Parathyroid adenoma (tissue), 2 donors: ENCODE data around the gene ECI2.

Source experiments
- H2AFZ ChIP-seq: fragments of 300-600 bp; sonication (generic); one replicate; pipeline ENCODE4 v1.7.0; 2017; ENCODE audit warnings: antibody characterized with exemption, mild to moderate bottlenecking
- H3K27ac ChIP-seq: fragments of 300-600 bp; sonication (generic); one replicate; pipeline ENCODE4 v1.7.0; 2017
- H3K27me3 ChIP-seq: fragments of 300-600 bp; sonication (generic); one replicate; pipeline ENCODE4 v1.7.0; 2017; ENCODE audit warnings: low read length; ENCODE audit not compliant: control insufficient read depth, insufficient read depth
- H3K36me3 ChIP-seq: fragments of 300-600 bp; sonication (generic); one replicate; pipeline ENCODE4 v1.7.0; 2017; ENCODE audit warnings: low read length; ENCODE audit not compliant: control insufficient read depth, insufficient read depth
- H3K4me1 ChIP-seq: fragments of 300-600 bp; sonication (generic); one replicate; pipeline ENCODE4 v1.7.0; 2017; ENCODE audit warnings: control low read depth
- H3K4me2 ChIP-seq: fragments of 300-600 bp; sonication (generic); one replicate; pipeline ENCODE4 v1.7.0; 2017; ENCODE audit warnings: low read length
- H3K4me3 ChIP-seq: fragments of 300-600 bp; sonication (generic); one replicate; pipeline ENCODE4 v1.7.0; 2017; ENCODE audit warnings: low read depth, low read length
- H3K79me2 ChIP-seq: fragments of 300-600 bp; sonication (generic); one replicate; pipeline ENCODE4 v1.7.0; 2017; ENCODE audit warnings: control low read depth
- H3K9ac ChIP-seq: fragments of 300-600 bp; sonication (generic); one replicate; pipeline ENCODE4 v1.7.0; 2017; ENCODE audit warnings: mild to moderate bottlenecking
- H3K9me3 ChIP-seq: fragments of 300-600 bp; sonication (generic); one replicate; pipeline ENCODE4 v1.7.0; 2017; ENCODE audit warnings: low read length; ENCODE audit not compliant: control insufficient read depth
- TF ChIP-seq, protein P1 (sequence below): fragments of 300-600 bp; sonication (generic); IDR thresholded peaks from one replicate; pipeline ENCODE4 v1.7.0; 2017; ENCODE audit warnings: antibody characterized with exemption, mild to moderate bottlenecking
- donor health status: primary hyperparathyroidism.

Gene ECI2

DNA sequence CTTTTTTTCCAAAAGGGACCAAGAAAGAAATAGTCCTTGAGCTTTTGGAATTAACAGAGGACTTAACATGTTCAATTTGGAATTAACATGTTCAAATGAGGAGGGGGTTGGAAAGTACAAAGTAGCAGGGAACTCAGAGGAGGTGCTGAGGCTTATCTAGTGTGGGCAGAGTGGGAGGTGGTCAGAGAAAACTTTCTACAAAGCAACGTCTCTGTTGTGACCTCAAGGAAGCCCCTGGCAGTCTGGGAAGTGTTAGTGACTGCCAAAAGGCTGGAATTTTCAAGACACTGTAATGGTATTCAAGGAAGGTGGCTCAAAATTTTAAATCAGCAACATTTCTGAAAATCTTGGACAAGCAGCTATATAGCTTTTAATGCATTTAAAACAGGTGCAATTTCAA, 7.3 kb downstream of the ECI2 start:
- Histone ChIP-seq H3K9ac (no peak overlapping the region), H3K4me1 (no peaks in the 10 kb centered on the region), H3K4me2 (no peak overlapping the region), H3K79me2 (no peaks in the 10 kb centered on the region), H3K36me3 (no peaks in the 10 kb centered on the region), H3K4me3 (no peak overlapping the region), H3K9me3 (no peaks in the 10 kb centered on the region), H3K27ac (no peak overlapping the region), H3K27me3 (no peaks in the 10 kb centered on the region), H2AFZ (no peak overlapping the region)
- TF ChIP-seq, protein P1, sequence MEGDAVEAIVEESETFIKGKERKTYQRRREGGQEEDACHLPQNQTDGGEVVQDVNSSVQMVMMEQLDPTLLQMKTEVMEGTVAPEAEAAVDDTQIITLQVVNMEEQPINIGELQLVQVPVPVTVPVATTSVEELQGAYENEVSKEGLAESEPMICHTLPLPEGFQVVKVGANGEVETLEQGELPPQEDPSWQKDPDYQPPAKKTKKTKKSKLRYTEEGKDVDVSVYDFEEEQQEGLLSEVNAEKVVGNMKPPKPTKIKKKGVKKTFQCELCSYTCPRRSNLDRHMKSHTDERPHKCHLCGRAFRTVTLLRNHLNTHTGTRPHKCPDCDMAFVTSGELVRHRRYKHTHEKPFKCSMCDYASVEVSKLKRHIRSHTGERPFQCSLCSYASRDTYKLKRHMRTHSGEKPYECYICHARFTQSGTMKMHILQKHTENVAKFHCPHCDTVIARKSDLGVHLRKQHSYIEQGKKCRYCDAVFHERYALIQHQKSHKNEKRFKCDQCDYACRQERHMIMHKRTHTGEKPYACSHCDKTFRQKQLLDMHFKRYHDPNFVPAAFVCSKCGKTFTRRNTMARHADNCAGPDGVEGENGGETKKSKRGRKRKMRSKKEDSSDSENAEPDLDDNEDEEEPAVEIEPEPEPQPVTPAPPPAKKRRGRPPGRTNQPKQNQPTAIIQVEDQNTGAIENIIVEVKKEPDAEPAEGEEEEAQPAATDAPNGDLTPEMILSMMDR, result no peak

DNA sequence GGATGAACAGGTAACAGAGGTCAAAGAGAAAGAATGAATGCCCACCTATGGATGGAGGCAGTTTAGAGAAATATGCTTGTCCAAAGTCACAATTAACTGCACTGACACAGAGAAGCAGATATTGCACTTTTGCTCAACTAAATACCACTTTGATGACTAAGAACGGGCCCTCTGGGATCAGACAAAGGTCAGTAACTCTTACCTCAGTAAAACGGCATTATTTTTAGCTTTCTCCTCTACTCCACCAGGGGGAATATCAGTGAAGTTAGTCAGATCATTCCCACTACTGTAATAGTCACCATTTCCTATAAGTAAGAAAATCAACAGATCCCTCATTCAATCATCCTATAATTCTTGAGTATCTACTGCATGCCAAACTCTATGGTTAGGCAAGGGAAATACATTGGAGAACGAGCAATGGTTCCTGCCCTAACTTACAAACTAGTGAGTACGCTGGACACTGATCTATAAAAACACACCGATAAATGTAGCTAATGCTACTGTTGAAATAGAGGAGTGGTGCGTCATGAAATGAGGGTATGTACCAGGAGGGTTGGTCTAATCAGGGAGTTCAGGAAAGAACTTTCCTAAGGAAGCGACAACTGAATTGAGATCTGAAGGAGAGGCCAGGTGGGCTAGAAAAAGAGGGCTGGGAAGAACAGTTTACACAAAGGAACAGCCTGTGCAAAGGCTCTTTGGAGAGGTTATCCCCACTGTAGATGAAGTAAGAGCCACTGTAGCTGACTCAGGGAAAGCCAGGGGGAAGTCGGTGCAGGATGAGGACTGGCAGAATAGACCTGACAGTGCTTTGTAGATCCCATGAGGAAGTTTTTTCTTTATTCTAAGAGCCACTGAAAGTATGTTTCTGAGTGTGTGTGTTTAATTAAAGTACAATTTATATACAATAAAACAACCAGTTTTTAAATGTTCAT, 9.2 kb downstream of the ECI2 start:
- TF ChIP-seq, protein P1, result no peak
- Histone ChIP-seq H3K27me3 (no peaks in the 10 kb centered on the region), H3K36me3 (no peaks in the 10 kb centered on the region)

DNA sequence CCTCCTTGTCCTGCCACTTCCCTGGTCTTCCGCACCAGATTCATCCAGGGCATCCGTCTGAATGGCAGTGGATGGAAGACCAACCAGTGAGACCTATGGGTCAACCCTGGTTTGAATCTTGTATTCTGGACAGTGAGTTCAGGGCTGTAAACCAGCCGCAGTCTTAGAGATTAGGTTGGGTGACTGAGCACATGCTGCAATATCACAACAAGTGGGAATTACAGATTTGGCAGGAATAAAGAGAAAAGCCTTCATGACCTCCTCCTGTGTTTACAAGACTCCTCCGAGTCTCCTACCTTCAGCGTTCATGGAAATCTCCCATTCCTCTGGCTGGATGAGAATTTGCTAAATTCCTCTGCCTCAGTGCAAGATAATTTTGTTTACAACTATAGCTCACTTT, 9.9 kb downstream of the ECI2 start:
- Histone ChIP-seq H3K4me3 (no peak overlapping the region), H3K4me2 (no peak overlapping the region), H3K79me2 (no peaks in the 10 kb centered on the region), H3K27me3 (no peaks in the 10 kb centered on the region), H3K4me1 (no peaks in the 10 kb centered on the region), H3K9me3 (no peaks in the 10 kb centered on the region), H3K9ac (no peak overlapping the region), H3K27ac (no peak overlapping the region), H2AFZ (no peak overlapping the region), H3K36me3 (no peaks in the 10 kb centered on the region)
- TF ChIP-seq, protein P1, result no peak

More for the DNA sequence above, 9.2 kb downstream of the ECI2 start:
- H3K4me2 ChIP-seq, result no peak overlapping the region
- no peaks in the 10 kb centered on the region for H3K4me1 ChIP-seq
- no peak overlapping the region for H3K9ac ChIP-seq
- no peaks in the 10 kb centered on the region for H3K9me3 ChIP-seq
- H3K4me3 ChIP-seq, result no peak overlapping the region
- H3K79me2 ChIP-seq, result no peaks in the 10 kb centered on the region
- H2AFZ ChIP-seq, result no peak overlapping the region
- no peak overlapping the region for H3K27ac ChIP-seq

DNA sequence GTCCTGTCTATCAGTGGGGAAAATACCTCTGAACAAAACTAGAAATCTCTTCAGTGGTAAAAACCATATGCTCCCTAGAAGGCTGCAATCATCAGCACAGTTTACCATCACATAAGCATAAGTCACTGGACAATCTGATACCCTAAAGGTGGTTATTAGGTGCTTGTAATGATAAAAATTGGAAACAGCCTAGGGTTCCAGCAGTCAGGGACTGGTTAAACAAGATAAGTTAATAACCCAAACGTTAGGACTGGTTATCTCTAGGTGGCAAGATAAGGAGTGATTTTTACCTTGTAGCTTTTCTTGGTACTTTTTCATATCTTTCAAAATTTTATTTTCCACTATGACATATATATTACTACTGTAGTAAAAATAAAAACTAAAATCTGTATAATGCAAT, 11.0 kb downstream of the ECI2 start:
- Histone ChIP-seq H3K9ac (no peak overlapping the region), H3K36me3 (no peaks in the 10 kb centered on the region), H3K27me3 (no peaks in the 10 kb centered on the region), H2AFZ (no peak overlapping the region), H3K4me2 (no peak overlapping the region), H3K4me3 (no peak overlapping the region), H3K9me3 (no peaks in the 10 kb centered on the region), H3K4me1 (no peaks in the 10 kb centered on the region), H3K79me2 (no peaks in the 10 kb centered on the region), H3K27ac (no peak overlapping the region)
- TF ChIP-seq, protein P1, result no peak

DNA sequence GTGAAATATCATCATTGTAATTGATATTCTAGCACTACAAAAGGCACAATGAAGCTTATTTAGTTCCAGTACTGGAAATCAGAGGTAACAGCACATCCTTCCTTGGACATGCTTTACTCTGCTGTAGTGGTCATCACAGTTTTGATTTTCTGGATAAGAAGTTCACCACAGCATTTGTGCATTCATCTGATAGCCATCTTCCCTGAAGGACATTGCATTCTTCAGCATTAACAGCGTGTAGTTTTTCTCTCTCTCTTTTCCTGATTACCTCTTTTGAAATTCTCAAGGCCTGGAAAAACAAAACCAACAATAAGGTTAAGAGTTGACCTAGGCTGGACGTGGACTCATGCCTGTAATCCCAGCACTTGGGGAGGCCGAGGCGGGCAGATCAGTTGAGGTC, 19.6 kb downstream of the ECI2 start:
- H2AFZ ChIP-seq, result no peak overlapping the region
- H3K9me3 ChIP-seq, result no peaks in the 10 kb centered on the region
- H3K79me2 ChIP-seq, result no peaks in the 10 kb centered on the region
- no peaks in the 10 kb centered on the region for H3K27me3 ChIP-seq
- TF ChIP-seq, protein P1, result no peak
- H3K4me3 ChIP-seq, result no peak overlapping the region
- H3K4me2 ChIP-seq, result no peak overlapping the region
- no peak overlapping the region for H3K27ac ChIP-seq
- no peak overlapping the region for H3K9ac ChIP-seq
- H3K36me3 ChIP-seq, result no peaks in the 10 kb centered on the region
- H3K4me1 ChIP-seq, result no peaks in the 10 kb centered on the region
